HUES64 (cell line): ENCODE data around the gene PDE8B.

Source experiments
- H3K27ac ChIP-seq: 2 replicates; pipeline ENCODE4 v1.7.0; 2013; ENCODE audit warnings: low read depth, low read length, inconsistent platforms
- H3K27me3 ChIP-seq: 2 replicates; pipeline ENCODE4 v1.6.1; 2013; ENCODE audit warnings: mild to moderate bottlenecking, low read length; ENCODE audit not compliant: insufficient read depth
- H3K36me3 ChIP-seq: 2 replicates; pipeline ENCODE4 v1.6.1; 2013; ENCODE audit warnings: mild to moderate bottlenecking, low read length; ENCODE audit not compliant: insufficient read depth
- H3K4me1 ChIP-seq: 2 replicates; pipeline ENCODE4 v1.6.1; 2013; ENCODE audit warnings: mild to moderate bottlenecking, low read length, moderate library complexity; ENCODE audit not compliant: insufficient read depth
- H3K4me3 ChIP-seq: 2 replicates; pipeline ENCODE4 v1.5.1; 2013; ENCODE audit warnings: mild to moderate bottlenecking, low read length, moderate library complexity
- H3K9ac ChIP-seq: 2 replicates; pipeline ENCODE4 v1.6.1; 2013; ENCODE audit warnings: mild to moderate bottlenecking, low read depth, low read length
- H3K9me3 ChIP-seq: 2 replicates; pipeline ENCODE4 v1.6.1; 2013; ENCODE audit warnings: low read depth, low read length; ENCODE audit not compliant: insufficient read depth
- WGBS: fragments of 150-250, 120-280 bp; methylation state at CpG from one replicate; pipeline ENCODE4 v1.1.7; 2013; ENCODE audit warnings: missing lambda C conversion rate; 5-methylcytosine and 5-hydroxymethylcytosine counted together

PDE8B gene

DNA sequence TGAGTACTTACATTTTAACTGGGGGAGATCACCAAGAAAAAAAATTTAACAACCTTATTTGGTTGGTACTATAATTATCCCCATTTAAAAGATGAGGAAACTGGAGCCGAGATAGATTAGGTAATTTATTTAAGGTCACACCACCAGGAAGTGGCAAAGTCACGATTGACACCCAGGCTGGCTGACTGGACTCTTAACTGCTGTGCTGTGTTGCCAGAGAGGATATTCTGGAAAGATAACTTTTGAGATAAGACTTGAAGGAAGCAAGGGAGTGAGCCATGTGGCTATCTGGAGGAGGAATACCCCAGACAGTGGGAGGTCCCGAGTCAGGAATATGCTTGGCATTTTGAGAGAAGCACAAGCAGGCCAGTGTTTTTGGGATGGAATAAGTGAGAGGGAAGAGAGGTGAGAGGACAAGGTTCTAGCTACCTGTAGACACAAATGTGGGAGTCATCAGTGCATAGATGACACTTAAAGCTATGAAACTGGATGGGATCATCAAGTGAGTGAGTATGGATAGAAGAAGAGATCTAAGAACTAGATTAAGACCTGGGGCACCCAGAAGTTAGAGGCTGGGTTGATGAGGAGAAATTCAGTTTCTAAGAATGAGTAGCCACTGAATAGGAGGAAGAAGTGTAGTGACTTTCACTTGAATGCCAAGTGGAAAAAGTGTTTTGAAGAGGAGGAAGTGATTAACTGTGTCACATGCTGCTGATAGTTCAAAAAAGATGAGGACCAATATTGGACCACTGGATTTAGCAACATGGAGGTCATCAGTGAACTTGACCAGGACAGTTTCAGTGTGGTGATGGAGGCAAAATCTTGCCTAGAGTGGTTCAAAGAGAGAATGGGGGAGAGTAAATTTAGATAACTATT is 25.6 kb downstream of the PDE8B start:
- Histone ChIP-seq H3K36me3 (no peaks in the 10 kb centered on the region), H3K27me3 (no peaks in the 10 kb centered on the region), H3K9ac (no peak overlapping the region), H3K4me3 (no peak overlapping the region), H3K4me1 (no peaks in the 10 kb centered on the region), H3K9me3 (no peaks in the 10 kb centered on the region), H3K27ac (no peak overlapping the region)
- 87% methylated on average over 3 of the region's 3 CpGs for WGBS

GRCh38 chr5:77239126-77239741 is 28.8 kb downstream of the PDE8B start:
- WGBS: 88% methylated on average over 2 of the region's 3 CpGs
- Histone ChIP-seq H3K9me3 (no peaks in the 10 kb centered on the region), H3K36me3 (no peaks in the 10 kb centered on the region), H3K4me3 (no peak overlapping the region), H3K9ac (no peak overlapping the region), H3K4me1 (no peaks in the 10 kb centered on the region), H3K27ac (no peak overlapping the region), H3K27me3 (no peaks in the 10 kb centered on the region)

DNA sequence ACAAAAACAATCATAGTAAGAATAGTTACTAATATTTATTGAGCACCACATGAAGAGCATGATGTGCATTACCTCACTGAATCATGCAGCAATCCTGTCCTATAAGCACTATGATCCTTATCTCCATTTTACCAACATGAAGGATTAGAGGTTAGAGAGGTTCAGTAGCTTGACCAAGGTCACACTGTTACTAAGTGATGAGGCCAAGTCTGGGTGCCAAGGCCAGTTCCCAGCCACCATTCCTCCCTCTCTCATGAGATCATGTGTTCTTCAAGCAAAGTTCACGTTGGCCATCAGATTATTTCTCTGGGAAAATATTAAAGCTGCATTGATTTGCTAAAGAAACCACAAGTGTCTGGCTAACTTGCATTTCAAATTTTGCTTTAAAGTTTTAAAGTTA is 31.0 kb downstream of the PDE8B start:
- Histone ChIP-seq H3K9ac (no peak overlapping the region), H3K27ac (no peak overlapping the region)
- 95% methylated on average over 1 of the region's 1 CpG for WGBS

GRCh38 chr5:77249475-77249874 is 39.0 kb downstream of the PDE8B start:
- Histone ChIP-seq H3K27ac (no peak overlapping the region), H3K9me3 (no peaks in the 10 kb centered on the region), H3K27me3 (no peaks in the 10 kb centered on the region; the same call in 1 of the 2 replicates), H3K9ac (no peak overlapping the region), H3K4me1 (no peaks in the 10 kb centered on the region), H3K36me3 (no peaks in the 10 kb centered on the region), H3K4me3 (no peak overlapping the region)
- 93% methylated on average over 2 of the region's 2 CpGs for WGBS

More for the DNA sequence above, 31.0 kb downstream of the PDE8B start:
- H3K27me3 ChIP-seq: no peaks in the 10 kb centered on the region
- H3K36me3 ChIP-seq: no peaks in the 10 kb centered on the region
- H3K4me1 ChIP-seq: no peaks in the 10 kb centered on the region
- no peaks in the 10 kb centered on the region for H3K9me3 ChIP-seq
- no peak overlapping the region for H3K4me3 ChIP-seq

GRCh38 chr5:77250021-77250420 is 39.5 kb downstream of the PDE8B start:
- Histone ChIP-seq H3K9me3 (no peaks in the 10 kb centered on the region), H3K4me3 (no peak overlapping the region), H3K36me3 (no peaks in the 10 kb centered on the region), H3K4me1 (no peaks in the 10 kb centered on the region), H3K27ac (no peak overlapping the region), H3K9ac (no peak overlapping the region), H3K27me3 (no peaks in the 10 kb centered on the region; the same call in 1 of the 2 replicates)
- 100% methylated on average over 4 of the region's 4 CpGs for WGBS

DNA sequence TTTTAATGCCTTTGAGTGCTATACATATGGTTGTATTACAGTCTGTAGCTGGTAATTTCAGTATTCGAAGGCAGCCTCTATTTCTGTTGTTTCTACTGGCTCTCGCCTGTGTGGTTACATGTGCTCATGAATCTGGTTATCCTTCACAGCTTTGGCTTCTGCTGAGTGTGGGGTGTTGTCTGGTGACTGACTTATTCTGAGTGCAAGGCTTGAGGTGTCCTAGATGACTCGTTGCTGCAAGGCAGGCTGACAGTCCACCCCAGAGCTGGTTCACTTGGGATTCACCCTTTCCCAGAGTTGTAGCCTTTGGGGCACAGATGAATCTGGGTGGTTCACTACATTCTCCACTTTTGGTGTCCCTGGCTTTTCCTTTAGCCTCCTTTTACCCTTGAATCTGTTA is 41.4 kb downstream of the PDE8B start:
- Histone ChIP-seq H3K9ac (no peak overlapping the region), H3K9me3 (no peaks in the 10 kb centered on the region), H3K27me3 (no peaks in the 10 kb centered on the region; the same call in 1 of the 2 replicates), H3K4me3 (no peak overlapping the region), H3K4me1 (no peaks in the 10 kb centered on the region), H3K27ac (no peak overlapping the region), H3K36me3 (no peaks in the 10 kb centered on the region)
- 81% methylated on average over 3 of the region's 3 CpGs for WGBS

DNA sequence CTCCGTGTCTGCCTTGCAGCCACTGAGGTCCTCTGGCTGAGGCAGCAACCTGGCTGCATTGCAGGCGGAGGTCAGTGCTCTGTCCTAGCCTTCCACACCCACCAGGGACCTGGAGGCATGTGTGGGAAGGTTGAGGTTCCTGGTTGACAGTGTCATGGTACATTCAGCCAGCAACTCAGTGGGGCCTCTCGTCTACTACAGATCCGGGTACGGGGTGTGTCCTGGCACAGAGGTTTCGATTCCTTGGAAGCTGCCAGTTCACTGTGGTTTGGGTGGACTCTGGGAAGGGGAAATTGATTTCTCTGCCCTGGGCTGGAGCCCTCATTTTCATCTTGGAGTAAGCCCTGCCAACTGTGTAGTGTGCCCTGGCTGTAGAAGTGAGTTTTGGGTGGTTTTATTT is 45.1 kb downstream of the PDE8B start:
- Histone ChIP-seq H3K9ac (no peak overlapping the region), H3K27me3 (no peaks in the 10 kb centered on the region; the same call in 1 of the 2 replicates), H3K36me3 (no peaks in the 10 kb centered on the region), H3K9me3 (no peaks in the 10 kb centered on the region), H3K27ac (no peak overlapping the region), H3K4me1 (peaks cover 7% of the 10 kb centered on the region; the same call in 1 of the 2 replicates), H3K4me3 (no peak overlapping the region)
- 93% methylated on average over 6 of the region's 6 CpGs for WGBS

GRCh38 chr5:77256406-77256805 is 45.9 kb downstream of the PDE8B start:
- H3K4me1 ChIP-seq: peaks cover 7% of the 10 kb centered on the region; the same call in 1 of the 2 replicates
- 93% methylated on average over 1 of the region's 1 CpG for WGBS

GRCh38 chr5:77258652-77259051 is 48.2 kb downstream of the PDE8B start:
- Histone ChIP-seq H3K4me1 (peaks cover 7% of the 10 kb centered on the region; the same call in 1 of the 2 replicates), H3K36me3 (no peaks in the 10 kb centered on the region), H3K27me3 (no peaks in the 10 kb centered on the region; the same call in 1 of the 2 replicates), H3K9ac (no peak overlapping the region), H3K9me3 (no peaks in the 10 kb centered on the region), H3K27ac (no peak overlapping the region), H3K4me3 (no peak overlapping the region)
- WGBS: 71% methylated on average over 1 of the region's 1 CpG

More at GRCh38 chr5:77256406-77256805, 45.9 kb downstream of the PDE8B start:
- Histone ChIP-seq H3K9ac (no peak overlapping the region), H3K27me3 (no peaks in the 10 kb centered on the region; the same call in 1 of the 2 replicates), H3K9me3 (no peaks in the 10 kb centered on the region), H3K27ac (no peak overlapping the region), H3K36me3 (no peaks in the 10 kb centered on the region), H3K4me3 (no peak overlapping the region)

DNA sequence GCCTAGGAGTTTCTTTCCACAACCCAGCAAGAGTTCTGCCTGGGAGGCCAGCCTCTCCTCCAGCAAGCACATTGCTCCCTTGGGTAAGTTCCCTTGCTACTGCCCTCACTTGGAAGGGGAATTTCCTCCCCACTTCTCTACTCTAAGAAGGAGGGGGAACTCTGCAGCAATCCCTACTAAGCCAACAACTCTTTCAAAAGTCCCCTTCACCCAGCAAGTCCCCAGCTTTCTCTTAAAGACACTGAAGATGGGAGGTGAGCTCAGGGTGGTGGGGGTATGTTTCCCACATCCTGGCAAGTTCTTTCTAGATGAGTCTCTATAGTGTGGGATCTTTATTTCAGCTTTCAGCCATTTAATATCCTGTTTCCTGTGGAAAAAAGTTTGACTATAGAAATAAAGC is 49.0 kb downstream of the PDE8B start:
- no peaks in the 10 kb centered on the region for H3K9me3 ChIP-seq

DNA sequence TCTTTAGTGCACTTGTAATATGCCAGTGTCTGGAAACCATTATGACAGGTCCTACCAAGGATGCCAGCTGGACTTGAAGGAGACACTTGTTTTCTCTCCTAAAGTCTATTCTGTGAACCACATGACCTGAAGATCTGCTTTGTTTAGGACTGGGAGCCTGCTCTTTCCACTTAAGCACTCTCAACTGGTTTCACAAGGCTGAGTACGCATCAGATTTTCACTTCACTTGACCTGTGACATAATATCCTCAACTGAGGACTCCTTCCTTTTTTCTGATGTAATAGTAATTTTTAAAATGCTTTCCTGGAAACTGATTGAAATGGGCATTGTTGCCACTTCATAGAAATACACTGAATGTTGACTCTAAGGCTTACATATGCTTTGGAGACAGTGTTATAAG is 52.2 kb downstream of the PDE8B start:
- peaks cover 7% of the 10 kb centered on the region; the same call in 1 of the 2 replicates for H3K4me1 ChIP-seq
- WGBS: 100% methylated on average over 1 of the region's 1 CpG
- H3K27ac ChIP-seq: no peak overlapping the region
- no peaks in the 10 kb centered on the region for H3K27me3 ChIP-seq
- no peak overlapping the region for H3K9ac ChIP-seq
- H3K36me3 ChIP-seq: no peaks in the 10 kb centered on the region
- no peaks in the 10 kb centered on the region for H3K9me3 ChIP-seq
- no peak overlapping the region for H3K4me3 ChIP-seq

More for the DNA sequence above, 49.0 kb downstream of the PDE8B start:
- no peaks in the 10 kb centered on the region for H3K27me3 ChIP-seq
- H3K27ac ChIP-seq: no peak overlapping the region
- peaks cover 7% of the 10 kb centered on the region; the same call in 1 of the 2 replicates for H3K4me1 ChIP-seq
- no peak overlapping the region for H3K4me3 ChIP-seq
- H3K9ac ChIP-seq: no peak overlapping the region
- no peaks in the 10 kb centered on the region for H3K36me3 ChIP-seq
